ENCODE results near the gene C6.

- TF ChIP-seq CTCF (IDR thresholded peaks at IDR 0.05) (no peak), POLR2A (IDR thresholded peaks at IDR 0.05) (no peak), EP300 (IDR thresholded peaks at IDR 0.05) (no peak), POLR2AphosphoS5 (IDR thresholded peaks at IDR 0.05) (no peak)
Observed at GRCh38 chr5:41214182-41214581, 850 bp upstream of the C6 start.
